GM12865 (cell line): ENCODE measurements around the gene STING1.
"Not testable (repeated sequence)": the region's sequence is repeated elsewhere in the genome, so short reads cannot be mapped to it uniquely, and the experiment has no call there.

Experiments used
- DNase-seq: peaks from one replicate; pipeline ENCODE4 v3.0.0; 2010; ENCODE audit warnings: low read depth
- H3K4me3 ChIP-seq: 2 replicates; pipeline ENCODE4 v1.5.1; 2011; ENCODE audit warnings: mild to moderate bottlenecking, low read depth, low read length, control low read depth
- TF ChIP-seq, protein P1 (sequence below): IDR thresholded peaks from 2 replicates; pipeline ENCODE4 v1.5.1; 2011; ENCODE audit warnings: low read length, control low read depth, low read depth, inconsistent platforms; ENCODE audit not compliant: insufficient read depth; ENCODE audit errors: missing control alignments

The STING1 gene

DNA sequence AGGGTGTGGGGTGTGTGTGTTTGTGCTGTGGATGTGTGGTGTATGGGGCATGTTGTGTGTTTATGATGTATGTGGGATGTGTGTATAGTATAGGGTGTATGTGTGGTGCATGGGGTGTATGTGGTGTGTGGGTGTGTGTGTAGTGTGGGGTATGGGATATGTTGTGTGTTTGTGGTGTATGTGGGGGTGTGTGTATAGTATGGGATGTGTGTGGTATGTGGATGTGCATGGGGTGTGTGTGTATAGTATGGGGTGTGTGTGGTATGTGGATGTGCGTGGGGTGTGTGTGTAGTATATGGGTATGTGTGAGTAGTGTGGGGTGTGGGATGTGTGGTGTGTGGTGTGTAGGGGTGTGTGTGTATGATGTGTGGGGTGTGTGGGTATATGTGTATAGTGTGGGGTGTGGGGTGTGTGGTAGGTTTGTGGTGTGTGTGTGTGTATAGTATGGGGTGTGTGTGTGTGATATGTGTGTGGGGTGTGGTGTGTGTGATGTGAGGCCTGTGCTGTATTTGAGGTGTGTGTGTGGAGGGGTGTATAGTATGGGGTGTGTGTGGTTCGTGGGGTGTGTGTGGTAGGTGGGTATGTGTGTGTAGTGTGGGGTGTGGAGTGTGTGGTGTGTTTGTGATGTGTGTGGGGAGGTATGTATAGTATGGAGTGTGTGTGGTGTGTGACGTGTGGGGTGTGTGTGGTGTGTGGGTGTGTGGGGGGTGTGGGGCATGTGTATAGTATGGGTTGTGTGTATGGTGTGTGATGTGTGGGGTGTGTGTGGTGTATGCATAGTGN lies 30.5 kb downstream of the STING1 start:
- TF ChIP-seq, protein P1, sequence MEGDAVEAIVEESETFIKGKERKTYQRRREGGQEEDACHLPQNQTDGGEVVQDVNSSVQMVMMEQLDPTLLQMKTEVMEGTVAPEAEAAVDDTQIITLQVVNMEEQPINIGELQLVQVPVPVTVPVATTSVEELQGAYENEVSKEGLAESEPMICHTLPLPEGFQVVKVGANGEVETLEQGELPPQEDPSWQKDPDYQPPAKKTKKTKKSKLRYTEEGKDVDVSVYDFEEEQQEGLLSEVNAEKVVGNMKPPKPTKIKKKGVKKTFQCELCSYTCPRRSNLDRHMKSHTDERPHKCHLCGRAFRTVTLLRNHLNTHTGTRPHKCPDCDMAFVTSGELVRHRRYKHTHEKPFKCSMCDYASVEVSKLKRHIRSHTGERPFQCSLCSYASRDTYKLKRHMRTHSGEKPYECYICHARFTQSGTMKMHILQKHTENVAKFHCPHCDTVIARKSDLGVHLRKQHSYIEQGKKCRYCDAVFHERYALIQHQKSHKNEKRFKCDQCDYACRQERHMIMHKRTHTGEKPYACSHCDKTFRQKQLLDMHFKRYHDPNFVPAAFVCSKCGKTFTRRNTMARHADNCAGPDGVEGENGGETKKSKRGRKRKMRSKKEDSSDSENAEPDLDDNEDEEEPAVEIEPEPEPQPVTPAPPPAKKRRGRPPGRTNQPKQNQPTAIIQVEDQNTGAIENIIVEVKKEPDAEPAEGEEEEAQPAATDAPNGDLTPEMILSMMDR, result no peak
- DNase-seq, result no peak
- no peak overlapping the region for H3K4me3 ChIP-seq

DNA sequence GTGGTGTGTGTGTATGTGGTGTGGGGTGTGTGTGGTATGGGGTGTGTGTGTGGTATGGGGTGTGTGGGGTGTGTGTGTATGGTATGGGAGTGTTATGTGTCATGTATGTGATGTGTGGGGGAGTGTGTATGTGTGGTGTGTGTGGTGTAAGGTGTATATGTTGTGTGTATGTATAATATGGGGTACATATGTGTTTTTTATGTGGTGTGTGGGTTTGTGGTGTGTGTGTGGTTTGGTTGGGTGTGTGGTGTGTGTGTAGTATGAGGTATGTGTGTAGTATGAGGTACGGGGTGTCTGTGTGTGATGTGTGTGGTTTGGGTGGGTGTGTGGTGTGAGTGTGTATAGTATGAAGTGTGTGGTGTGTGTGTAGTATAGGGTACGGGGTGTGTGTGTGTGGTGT lies 31.4 kb downstream of the STING1 start:
- TF ChIP-seq, protein P1, result no peak
- no peak for DNase-seq
- H3K4me3 ChIP-seq, result no peak overlapping the region

DNA sequence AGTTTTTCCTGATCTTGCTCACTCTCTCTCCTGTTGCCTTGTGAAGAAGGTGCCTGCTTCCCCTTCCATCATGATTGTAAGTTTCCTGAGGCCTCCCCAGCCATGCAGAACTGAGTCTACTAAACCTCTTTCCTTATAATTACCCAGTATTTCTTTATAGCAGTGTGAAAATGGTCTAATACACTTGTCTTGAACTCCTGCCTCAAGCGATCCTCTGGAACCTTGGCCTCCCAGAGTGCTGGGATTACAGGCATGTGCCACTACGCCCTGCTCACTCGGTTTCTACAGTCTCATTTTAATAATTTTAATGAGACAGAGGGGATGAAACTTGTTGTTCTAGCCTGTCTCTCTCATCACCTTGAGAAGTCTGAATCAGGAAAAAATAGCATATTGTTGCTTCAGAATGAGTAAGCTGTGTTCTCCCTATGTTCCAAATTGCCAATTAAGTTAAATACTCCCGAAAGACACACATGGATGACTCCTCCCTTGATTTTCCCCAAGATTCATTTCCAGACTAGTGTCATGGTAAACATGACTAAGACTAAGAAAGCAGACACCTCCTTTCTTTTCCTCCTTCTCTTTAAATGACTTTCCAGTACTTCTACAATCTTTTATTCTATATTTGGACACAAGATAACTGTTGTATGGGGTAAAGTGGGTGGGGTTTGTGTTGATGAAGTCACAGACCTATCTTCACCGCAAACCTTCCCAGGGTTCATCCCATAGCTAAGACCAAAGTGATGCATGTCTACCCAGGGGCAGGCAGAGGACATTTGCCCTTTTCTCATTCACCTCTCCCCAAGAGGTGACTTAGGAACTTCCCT lies 35.4 kb downstream of the STING1 start:
- peak; percentile 83 for DNase-seq
- TF ChIP-seq, protein P1, result no peak

DNA sequence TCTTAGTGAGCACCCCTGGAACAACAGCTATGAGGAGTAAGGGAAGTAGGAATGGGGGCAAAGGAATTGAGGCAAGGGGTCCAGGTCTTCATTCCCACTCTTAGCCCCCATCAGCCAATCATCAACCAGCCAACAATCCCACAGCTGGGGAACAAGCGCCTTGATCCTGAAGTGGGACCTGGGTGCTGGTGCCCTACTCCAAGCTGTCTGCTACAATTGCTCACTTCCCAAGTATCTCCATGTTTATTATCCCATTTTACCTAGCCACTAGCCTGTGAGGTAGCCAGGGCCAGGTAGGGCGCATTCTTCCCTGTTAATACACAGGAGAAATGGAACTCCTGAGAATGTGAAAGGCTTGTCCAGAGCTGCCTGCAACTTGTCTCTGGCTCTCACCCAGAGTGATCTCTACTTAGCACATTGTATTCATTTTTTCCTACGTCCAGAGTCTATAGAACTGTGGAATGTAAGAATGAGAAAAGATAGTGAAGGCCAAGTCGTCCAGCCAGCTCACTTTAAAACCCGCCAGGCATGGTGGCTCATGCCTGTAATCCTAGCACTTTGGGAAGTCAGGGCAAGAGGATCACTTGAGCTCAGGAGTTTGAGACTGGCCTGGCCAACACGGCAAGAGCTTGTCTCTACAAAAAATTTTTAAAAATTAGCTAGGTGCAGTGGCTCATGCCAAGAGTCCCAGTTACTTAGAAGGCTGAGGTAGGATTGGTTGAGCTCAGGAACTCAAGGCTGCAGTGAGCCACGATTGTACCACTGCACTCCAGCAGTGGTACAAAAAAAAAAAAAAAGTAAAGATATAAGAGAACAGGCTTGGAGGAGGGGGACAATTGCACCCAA lies 37.0 kb downstream of the STING1 start:
- DNase-seq, result no peak
- TF ChIP-seq, protein P1, result no peak

More for the DNA sequence above, 35.4 kb downstream of the STING1 start:
- no peak overlapping the region for H3K4me3 ChIP-seq

DNA sequence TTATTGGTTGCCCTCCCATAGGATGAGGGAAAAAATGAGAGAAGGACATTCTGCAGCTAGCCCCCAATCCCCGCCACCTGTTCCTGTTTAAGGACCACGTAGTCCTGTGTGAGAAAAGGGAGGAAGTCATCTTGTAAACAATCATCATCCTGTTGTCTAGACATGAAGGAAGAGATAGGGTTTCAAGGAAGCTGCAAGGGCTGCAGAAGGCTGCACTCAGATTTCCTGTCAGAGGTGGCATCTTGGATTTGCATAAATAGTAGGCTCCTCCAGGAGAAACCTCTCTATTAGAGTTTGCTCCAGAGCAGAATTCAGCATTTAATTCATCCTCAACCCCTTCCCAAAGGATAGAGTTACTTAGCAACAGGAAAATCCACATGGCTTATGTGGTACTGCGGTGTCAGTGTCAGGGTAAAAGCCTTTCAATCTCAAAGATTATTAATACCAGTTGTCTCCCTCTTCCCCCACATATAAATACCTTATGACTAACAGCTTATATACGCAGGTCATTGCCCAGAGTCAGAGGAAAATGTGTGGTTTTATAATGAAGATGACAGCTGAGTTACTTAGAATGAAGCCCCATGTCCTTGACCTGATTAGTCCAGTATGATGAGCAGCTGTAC lies 38.6 kb downstream of the STING1 start:
- DNase-seq, result no peak
- TF ChIP-seq, protein P1, result no peak
- no peak overlapping the region for H3K4me3 ChIP-seq

More for the DNA sequence above, 37.0 kb downstream of the STING1 start:
- H3K4me3 ChIP-seq, result no peak overlapping the region

DNA sequence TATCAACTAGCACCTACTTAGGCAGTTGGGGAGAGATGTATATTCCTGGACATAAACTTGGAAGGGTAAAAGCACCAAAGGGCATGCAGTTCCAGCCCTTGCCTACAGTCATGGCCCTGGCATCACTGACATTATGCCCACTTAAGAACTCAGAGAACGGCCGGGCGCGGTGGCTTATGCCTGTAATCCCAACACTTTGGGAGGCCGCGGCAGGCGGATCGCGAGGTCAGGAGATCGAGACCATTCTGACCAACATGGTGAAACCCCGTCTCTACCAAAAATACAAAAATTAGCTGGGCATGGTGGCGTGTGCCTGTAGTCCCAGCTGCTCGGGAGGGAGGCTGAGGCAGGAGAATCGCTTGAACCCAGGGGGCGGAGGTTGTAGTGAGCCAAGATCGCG lies 42.1 kb downstream of the STING1 start:
- not testable (repeated sequence) for H3K4me3 ChIP-seq, DNase-seq
